ENCODE data around the gene CYB5R2.

GRCh38 chr11:7696424-7696823, 23.1 kb upstream of the CYB5R2 start:
- TF ChIP-seq POLR2AphosphoS5 (IDR thresholded peaks at IDR 0.05; ENCODE audit: insufficient read depth in 1 of 2, low read depth in 1 of 2) (no peak), POLR2A (IDR thresholded peaks at IDR 0.05) (no peak)
- TF ChIP-seq, protein P1, sequence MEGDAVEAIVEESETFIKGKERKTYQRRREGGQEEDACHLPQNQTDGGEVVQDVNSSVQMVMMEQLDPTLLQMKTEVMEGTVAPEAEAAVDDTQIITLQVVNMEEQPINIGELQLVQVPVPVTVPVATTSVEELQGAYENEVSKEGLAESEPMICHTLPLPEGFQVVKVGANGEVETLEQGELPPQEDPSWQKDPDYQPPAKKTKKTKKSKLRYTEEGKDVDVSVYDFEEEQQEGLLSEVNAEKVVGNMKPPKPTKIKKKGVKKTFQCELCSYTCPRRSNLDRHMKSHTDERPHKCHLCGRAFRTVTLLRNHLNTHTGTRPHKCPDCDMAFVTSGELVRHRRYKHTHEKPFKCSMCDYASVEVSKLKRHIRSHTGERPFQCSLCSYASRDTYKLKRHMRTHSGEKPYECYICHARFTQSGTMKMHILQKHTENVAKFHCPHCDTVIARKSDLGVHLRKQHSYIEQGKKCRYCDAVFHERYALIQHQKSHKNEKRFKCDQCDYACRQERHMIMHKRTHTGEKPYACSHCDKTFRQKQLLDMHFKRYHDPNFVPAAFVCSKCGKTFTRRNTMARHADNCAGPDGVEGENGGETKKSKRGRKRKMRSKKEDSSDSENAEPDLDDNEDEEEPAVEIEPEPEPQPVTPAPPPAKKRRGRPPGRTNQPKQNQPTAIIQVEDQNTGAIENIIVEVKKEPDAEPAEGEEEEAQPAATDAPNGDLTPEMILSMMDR (IDR thresholded peaks at IDR 0.05) = no peak

All from vagina (tissue), 2 donors.